CD4-positive, alpha-beta T cell (primary cell): ENCODE results near the gene AGBL2. TPM values are rescaled to one million over a fixed set of nuclear protein-coding genes. Genes with fewer than 3 reads are reported as not detected.
"Not testable (repeated sequence)": the region's sequence is repeated elsewhere in the genome, so short reads cannot be mapped to it uniquely, and the experiment has no call there.

Experiments used
- ATAC-seq: fragments of 200-7000 bp; cut with Tn5 transposase; one replicate; pipeline ENCODE4 v1.10.0; 2022; ENCODE audit warnings: mild to moderate bottlenecking; ENCODE audit not compliant: poor library complexity
- CTCF ChIA-PET: fragments of 350-600 bp; sonication (Branson Sonifier 250); formaldehyde crosslinking; loops from one replicate; lab custom pipeline; 2021; ENCODE audit warnings: antibody characterized with exemption, inconsistent platforms; lab: Charles Lee
- POLR2A ChIA-PET: fragments of 350-600 bp; sonication (Branson Sonifier 250); formaldehyde crosslinking; loops from one replicate; lab custom pipeline; 2021; ENCODE audit warnings: antibody characterized with exemption, inconsistent platforms; lab: Charles Lee
- DNase-seq, 14 experiments: peaks; one replicate each; pipeline ENCODE4 v3.0.0-alpha.2; 2013 to 2020; ENCODE audit warnings: mixed read lengths in 2 of 14
- H3K27ac ChIP-seq, 2 donors: one replicate each; pipeline versions ENCODE4 v1.5.1 to v1.7.0; 2013; ENCODE audit warnings: low read length in 2 of 2, low read depth in 1 of 2, mild to moderate bottlenecking in 1 of 2
- H3K27me3 ChIP-seq, 2 experiments: 1 replicate in 1 of 2; 2 replicates in 1 of 2; pipeline versions ENCODE4 v1.6.1 to v1.7.0; 2013; ENCODE audit warnings: low read length in 2 of 2, control low read depth in 1 of 2, mild to moderate bottlenecking in 1 of 2, moderate library complexity in 1 of 2; ENCODE audit not compliant: insufficient read depth in 2 of 2, control insufficient read depth in 1 of 2
- H3K36me3 ChIP-seq: one replicate; pipeline ENCODE4 v1.6.1; 2013; ENCODE audit warnings: low read length, control low read depth; ENCODE audit not compliant: insufficient read depth
- H3K4me1 ChIP-seq: one replicate; pipeline ENCODE4 v1.6.1; 2013; ENCODE audit warnings: low read length, control low read depth; ENCODE audit not compliant: insufficient read depth
- H3K4me3 ChIP-seq: one replicate; pipeline ENCODE4 v1.5.1; 2013; ENCODE audit warnings: mild to moderate bottlenecking, low read length, moderate library complexity
- H3K9me3 ChIP-seq, 2 experiments: 1 replicate in 1 of 2; 2 replicates in 1 of 2; pipeline versions ENCODE4 v1.6.1 to v1.7.0; 2013; ENCODE audit warnings: low read length in 2 of 2, mild to moderate bottlenecking in 2 of 2, control low read depth in 1 of 2, moderate library complexity in 1 of 2; ENCODE audit not compliant: control insufficient read depth in 1 of 2, insufficient read depth in 1 of 2
- H3K27ac Mint-ChIP-seq: one replicate; pipeline ENCODE4 v1.8.0; 2020; ENCODE audit warnings: mixed read lengths
- H3K27me3 Mint-ChIP-seq: one replicate; pipeline ENCODE4 v1.8.0; 2021; ENCODE audit warnings: mixed read lengths
- H3K36me3 Mint-ChIP-seq: one replicate; pipeline ENCODE4 v1.8.0; 2021; ENCODE audit warnings: low read depth, mixed read lengths
- H3K4me1 Mint-ChIP-seq: one replicate; pipeline ENCODE4 v1.8.0; 2021; ENCODE audit warnings: low read depth, mixed read lengths
- H3K4me3 Mint-ChIP-seq: one replicate; pipeline ENCODE4 v1.8.0; 2020; ENCODE audit warnings: mild to moderate bottlenecking, mixed read lengths
- H3K9me3 Mint-ChIP-seq: one replicate; pipeline ENCODE4 v1.8.0; 2020; ENCODE audit warnings: mixed read lengths
- intact Hi-C, 2 experiments: fragments of 100-400 bp; cut with DNase I in 1 of 2; cut with micrococcal nuclease in 1 of 2; formaldehyde crosslinking; loops; one replicate each; pipeline versions ENCODE4 v1.15.1 to v1.9.0; 2023 to 2025; cut with DNase I, micrococcal nuclease
- total RNA-seq, 174 experiments: library from RNA in 2 of 174; stranded (reverse) in 2 of 174; gene quantifications; one replicate each; pipeline ENCODE4 v1.2.3 and lab custom pipeline; 2021 to 2026
- TF ChIP-seq, protein P1 (sequence below): fragments of 200-600 bp; IDR thresholded peaks from one replicate; pipeline ENCODE4 v1.8.0; 2022; ENCODE audit warnings: antibody characterized with exemption, mild to moderate bottlenecking

Gene AGBL2
- total RNA-seq, 2 experiments from 2014 or later = 3.6 to 4.4 TPM

DNA sequence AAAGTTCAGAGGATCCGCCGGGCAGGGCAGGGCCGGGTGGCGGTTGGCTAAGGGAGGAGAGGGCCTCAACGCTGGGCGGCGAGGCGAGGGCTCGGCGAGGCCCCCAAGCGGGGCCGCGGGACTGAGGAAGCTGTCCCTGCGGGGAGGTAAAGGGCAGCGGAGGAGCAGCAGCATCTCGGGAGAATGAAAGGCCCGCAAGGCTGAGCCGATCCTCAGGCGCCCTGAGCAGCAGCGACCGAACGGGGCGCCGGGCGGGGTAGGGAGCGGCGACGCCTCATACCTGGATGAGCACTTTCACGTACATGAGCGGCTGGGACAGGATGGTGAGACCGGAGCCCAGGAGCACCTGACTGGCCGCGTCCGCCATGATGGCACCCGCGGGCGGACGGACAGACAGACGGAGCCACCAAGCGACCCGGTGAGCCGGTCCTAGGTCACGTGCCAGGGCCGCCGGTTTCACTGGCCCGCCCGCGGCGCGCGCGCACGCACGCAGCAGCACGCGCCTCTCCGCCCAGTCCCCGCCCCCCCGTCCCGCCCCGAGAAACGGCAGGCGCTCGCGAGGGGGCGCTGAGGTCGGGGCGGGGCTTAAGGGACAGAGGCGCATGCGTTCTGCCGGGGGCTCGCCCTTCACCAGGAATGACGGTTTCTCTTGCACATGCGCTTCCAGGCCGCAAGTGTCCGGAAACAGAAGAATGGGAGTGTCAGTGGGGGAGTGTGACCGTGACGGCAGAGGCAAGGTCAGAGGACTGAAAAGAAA, 72.9 kb downstream of the AGBL2 start, which contains the start of gene MTCH2:
MTCH2 (minus strand) TSS at position 461 of the 757 bp plus-strand sequence; CDS start at position 367, 94 bp downstream.
- Histone ChIP-seq H3K27ac (peak within 1 kb of the TSS; percentile 88 to 91), H3K4me1 (peaks cover 28% of the 10 kb centered on the region), H3K4me3 (peak within 1 kb of the TSS; percentile 96), H3K36me3 (peaks cover 13% of the 10 kb centered on the region), H3K27me3 (no peaks in the 10 kb centered on the region), H3K9me3 (no peaks in the 10 kb centered on the region)
- peak within 1 kb of the TSS; percentile 90 for H3K4me3 Mint-ChIP-seq
- POLR2A ChIA-PET = interaction anchor here (0.9 to 1.5 kb wide), 3 partner anchors 73 to 124 kb away, joined by 3 to 4 read pairs (median 4); partner anchors contain the start of gene AGBL2
- DNase-seq (peak; percentile 91 to 99 (median 95)), ATAC-seq (peak; percentile 92)
- CTCF ChIA-PET = no interaction called here
- no peaks in the 10 kb centered on the region for H3K27me3 Mint-ChIP-seq
- peak within 1 kb of the TSS; percentile 89 for H3K27ac Mint-ChIP-seq
- no peaks in the 10 kb centered on the region for H3K9me3 Mint-ChIP-seq
- intact Hi-C loops = loop anchor here (1.0 to 5.0 kb wide), 10 partner anchors 63 to 705 kb away; partner anchors contain the start of genes FNBP4 (in 2 of the 2), AGBL2 (in 1 of the 2), ARFGAP2 (in 1 of the 2) and CELF1 (in 1 of the 2)
- peaks cover 26% of the 10 kb centered on the region for H3K4me1 Mint-ChIP-seq
- TF ChIP-seq, protein P1, sequence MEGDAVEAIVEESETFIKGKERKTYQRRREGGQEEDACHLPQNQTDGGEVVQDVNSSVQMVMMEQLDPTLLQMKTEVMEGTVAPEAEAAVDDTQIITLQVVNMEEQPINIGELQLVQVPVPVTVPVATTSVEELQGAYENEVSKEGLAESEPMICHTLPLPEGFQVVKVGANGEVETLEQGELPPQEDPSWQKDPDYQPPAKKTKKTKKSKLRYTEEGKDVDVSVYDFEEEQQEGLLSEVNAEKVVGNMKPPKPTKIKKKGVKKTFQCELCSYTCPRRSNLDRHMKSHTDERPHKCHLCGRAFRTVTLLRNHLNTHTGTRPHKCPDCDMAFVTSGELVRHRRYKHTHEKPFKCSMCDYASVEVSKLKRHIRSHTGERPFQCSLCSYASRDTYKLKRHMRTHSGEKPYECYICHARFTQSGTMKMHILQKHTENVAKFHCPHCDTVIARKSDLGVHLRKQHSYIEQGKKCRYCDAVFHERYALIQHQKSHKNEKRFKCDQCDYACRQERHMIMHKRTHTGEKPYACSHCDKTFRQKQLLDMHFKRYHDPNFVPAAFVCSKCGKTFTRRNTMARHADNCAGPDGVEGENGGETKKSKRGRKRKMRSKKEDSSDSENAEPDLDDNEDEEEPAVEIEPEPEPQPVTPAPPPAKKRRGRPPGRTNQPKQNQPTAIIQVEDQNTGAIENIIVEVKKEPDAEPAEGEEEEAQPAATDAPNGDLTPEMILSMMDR = peak; percentile 6
- peaks cover 25% of the 10 kb centered on the region for H3K36me3 Mint-ChIP-seq

DNA sequence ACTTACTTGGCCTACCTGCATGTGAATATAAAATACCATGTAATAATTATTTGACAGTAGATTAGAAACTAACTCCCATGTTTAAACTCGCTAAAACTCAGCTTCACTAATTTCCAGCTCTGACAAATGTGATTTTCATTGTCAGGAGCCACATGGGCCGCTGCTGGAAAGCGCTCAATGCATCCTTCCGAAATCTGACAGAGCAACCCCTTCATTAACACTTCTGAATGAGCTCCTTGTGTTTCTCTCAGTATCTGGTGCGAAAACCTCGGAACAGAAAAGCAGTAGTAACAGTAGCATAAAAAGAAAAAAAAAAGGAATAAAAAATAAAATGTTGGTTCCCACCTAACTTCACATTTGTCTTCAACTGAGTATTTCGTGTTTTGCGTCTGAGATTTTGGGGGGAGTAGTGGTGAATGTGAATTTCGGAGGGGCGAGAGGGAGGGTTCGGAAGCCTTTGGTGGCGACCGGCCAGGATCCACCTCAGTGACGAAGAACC, 73.5 kb downstream of the AGBL2 start:
- Mint-ChIP-seq H3K4me3 (peak overlapping the region; percentile 90), H3K27me3 (no peaks in the 10 kb centered on the region), H3K36me3 (peaks cover 28% of the 10 kb centered on the region), H3K9me3 (no peaks in the 10 kb centered on the region), H3K4me1 (peaks cover 26% of the 10 kb centered on the region), H3K27ac (peak overlapping the region; percentile 89)
- DNase-seq (peak in 2 of 14 experiments; percentile 3 to 21), ATAC-seq (no peak)
- Histone ChIP-seq H3K27me3 (no peaks in the 10 kb centered on the region), H3K4me1 (peaks cover 28% of the 10 kb centered on the region), H3K27ac (peak overlapping the region; percentile 88 to 91), H3K4me3 (peak overlapping the region; percentile 96), H3K9me3 (no peaks in the 10 kb centered on the region), H3K36me3 (peaks cover 15% of the 10 kb centered on the region)
- TF ChIP-seq, protein P1 = no peak
- POLR2A ChIA-PET = interaction anchor here (0.9 kb wide), 1 partner anchor 74 kb away, joined by 3 read pairs; no protein-coding TSS in a partner anchor
- intact Hi-C loops = loop anchor here (1.0 to 5.0 kb wide), 10 partner anchors 63 to 704 kb away; partner anchors contain the start of genes FNBP4 (in 2 of the 2), AGBL2 (in 1 of the 2), ARFGAP2 (in 1 of the 2) and CELF1 (in 1 of the 2)
- CTCF ChIA-PET = no interaction called here

- H3K27ac Mint-ChIP-seq, DNase-seq, H3K9me3 Mint-ChIP-seq, H3K27me3 Mint-ChIP-seq, H3K4me3 ChIP-seq, ATAC-seq, H3K9me3 ChIP-seq, H3K27me3 ChIP-seq, POLR2A ChIA-PET, H3K27ac ChIP-seq, CTCF ChIA-PET: not testable (repeated sequence)
- peak overlapping the region; percentile 90 for H3K4me3 Mint-ChIP-seq
- H3K36me3 Mint-ChIP-seq = peaks cover 32% of the 10 kb centered on the region
- peaks cover 26% of the 10 kb centered on the region for H3K4me1 Mint-ChIP-seq
- intact Hi-C loops = loop anchor here in 1 of 2 experiments (5.0 kb wide), 4 partner anchors 218 to 703 kb away; partner anchors contain the start of genes ARFGAP2 and CSTPP1
- peaks cover 15% of the 10 kb centered on the region for H3K36me3 ChIP-seq
- peaks cover 28% of the 10 kb centered on the region for H3K4me1 ChIP-seq
Measured at GRCh38 chr11:47640506-47640905, 74.7 kb downstream of the AGBL2 start.

DNA sequence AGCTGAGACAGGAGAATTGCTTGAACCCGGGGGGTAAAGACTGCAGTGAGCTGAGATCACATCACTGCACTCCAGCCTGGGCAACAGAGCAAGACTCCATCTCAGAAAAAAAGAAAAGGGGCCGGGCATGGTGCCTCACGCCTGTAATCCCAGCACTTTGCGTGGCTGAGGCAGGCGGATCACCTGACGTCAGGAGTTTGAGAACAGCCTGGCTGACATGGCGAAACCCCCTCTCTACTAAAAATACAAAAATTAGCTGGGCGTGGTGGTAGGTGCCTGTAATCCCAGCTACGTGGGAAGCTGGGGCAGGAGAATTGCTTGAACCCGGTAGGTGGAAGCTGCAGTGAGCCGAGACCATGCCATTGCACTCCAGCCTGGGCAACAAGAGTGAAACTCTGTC, 78.8 kb downstream of the AGBL2 start:
- H3K36me3 ChIP-seq = peaks cover 33% of the 10 kb centered on the region
- ATAC-seq, POLR2A ChIA-PET, H3K9me3 ChIP-seq, H3K27ac Mint-ChIP-seq, H3K4me1 Mint-ChIP-seq, CTCF ChIA-PET, H3K27ac ChIP-seq, H3K27me3 Mint-ChIP-seq, DNase-seq, H3K27me3 ChIP-seq, H3K4me3 ChIP-seq, intact Hi-C loops, H3K9me3 Mint-ChIP-seq, H3K4me3 Mint-ChIP-seq: not testable (repeated sequence)
- peaks cover 61% of the 10 kb centered on the region for H3K36me3 Mint-ChIP-seq
- H3K4me1 ChIP-seq = peaks cover 12% of the 10 kb centered on the region
